ENCODE measurements around the gene MAP6. TPM values are rescaled to one million over a fixed set of nuclear protein-coding genes. Genes with fewer than 3 reads are reported as not detected.

Gene MAP6
- total and polyA plus RNA-seq, 9 donors = 6.1 to 13.4 (median 9.8) TPM

GRCh38 chr11:75633409-75634066 is 35.3 kb downstream of the MAP6 start:
- no peak for DNase-seq
- WGBS (ENCODE audit: insufficient coverage) = 70% methylated on average over 8 of the region's 8 CpGs
- Histone ChIP-seq H3K4me1 (ENCODE audit: control insufficient read depth, insufficient read depth, low read length) (peaks cover 20% of the 10 kb centered on the region), H3K9me3 (replicated peaks; ENCODE audit: control insufficient read depth, low read depth, low read length) (no peaks in the 10 kb centered on the region), H3K4me3 (ENCODE audit: low read length) (no peak overlapping the region), H3K27me3 (ENCODE audit: control insufficient read depth, insufficient read depth, low read length) (no peaks in the 10 kb centered on the region), H3K36me3 (ENCODE audit: control insufficient read depth, insufficient read depth, low read length) (no peaks in the 10 kb centered on the region), H3K27ac (ENCODE audit: low read length) (no peak overlapping the region)

- Histone ChIP-seq H3K27ac (ENCODE audit: low read length) (no peak overlapping the region), H3K4me1 (ENCODE audit: control insufficient read depth, insufficient read depth, low read length) (peaks cover 23% of the 10 kb centered on the region), H3K9me3 (replicated peaks; ENCODE audit: control insufficient read depth, low read depth, low read length) (no peaks in the 10 kb centered on the region), H3K27me3 (ENCODE audit: control insufficient read depth, insufficient read depth, low read length) (no peaks in the 10 kb centered on the region), H3K36me3 (ENCODE audit: control insufficient read depth, insufficient read depth, low read length) (no peaks in the 10 kb centered on the region), H3K4me3 (ENCODE audit: low read length) (no peak overlapping the region)
- DNase-seq = no peak
- WGBS (ENCODE audit: insufficient coverage) = no CpG with 5 or more reads among the region's 2 CpGs
Measured at GRCh38 chr11:75632962-75633361, 35.9 kb downstream of the MAP6 start.

DNA sequence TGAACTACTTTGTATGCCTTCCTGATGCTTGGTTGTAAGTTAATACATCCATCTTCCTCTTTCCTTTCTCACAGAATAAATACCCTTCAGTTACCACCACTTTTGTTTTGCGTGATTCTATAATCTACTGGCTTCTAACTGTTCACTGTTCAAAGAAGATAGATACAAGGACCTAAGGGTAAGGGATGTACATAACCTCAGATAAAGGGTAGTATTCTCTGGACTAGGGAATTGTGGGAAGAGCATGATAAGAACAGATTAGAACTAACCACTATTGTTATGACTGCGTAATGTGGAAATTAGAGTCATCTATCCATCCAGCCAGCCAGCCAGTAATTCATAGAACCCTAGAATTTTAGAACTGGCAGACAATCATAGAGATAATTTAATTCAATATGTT is 36.4 kb downstream of the MAP6 start:
- whole genome bisulfite sequencing (ENCODE audit: insufficient coverage) = no CpG with 5 or more reads among the region's 2 CpGs
- Histone ChIP-seq H3K27ac (ENCODE audit: low read length) (no peak overlapping the region), H3K4me3 (ENCODE audit: low read length) (no peak overlapping the region), H3K4me1 (ENCODE audit: control insufficient read depth, insufficient read depth, low read length) (peaks cover 28% of the 10 kb centered on the region), H3K9me3 (replicated peaks; ENCODE audit: control insufficient read depth, low read depth, low read length) (no peaks in the 10 kb centered on the region), H3K27me3 (ENCODE audit: control insufficient read depth, insufficient read depth, low read length) (no peaks in the 10 kb centered on the region), H3K36me3 (ENCODE audit: control insufficient read depth, insufficient read depth, low read length) (no peaks in the 10 kb centered on the region)
- no peak for DNase-seq

GRCh38 chr11:75631086-75631730 is 37.6 kb downstream of the MAP6 start:
- DNase-seq = no peak
- no peaks in the 10 kb centered on the region for H3K27me3 ChIP-seq (ENCODE audit: control insufficient read depth, insufficient read depth, low read length)
- 60% methylated on average over 1 of the region's 2 CpGs for WGBS (ENCODE audit: insufficient coverage)

DNA sequence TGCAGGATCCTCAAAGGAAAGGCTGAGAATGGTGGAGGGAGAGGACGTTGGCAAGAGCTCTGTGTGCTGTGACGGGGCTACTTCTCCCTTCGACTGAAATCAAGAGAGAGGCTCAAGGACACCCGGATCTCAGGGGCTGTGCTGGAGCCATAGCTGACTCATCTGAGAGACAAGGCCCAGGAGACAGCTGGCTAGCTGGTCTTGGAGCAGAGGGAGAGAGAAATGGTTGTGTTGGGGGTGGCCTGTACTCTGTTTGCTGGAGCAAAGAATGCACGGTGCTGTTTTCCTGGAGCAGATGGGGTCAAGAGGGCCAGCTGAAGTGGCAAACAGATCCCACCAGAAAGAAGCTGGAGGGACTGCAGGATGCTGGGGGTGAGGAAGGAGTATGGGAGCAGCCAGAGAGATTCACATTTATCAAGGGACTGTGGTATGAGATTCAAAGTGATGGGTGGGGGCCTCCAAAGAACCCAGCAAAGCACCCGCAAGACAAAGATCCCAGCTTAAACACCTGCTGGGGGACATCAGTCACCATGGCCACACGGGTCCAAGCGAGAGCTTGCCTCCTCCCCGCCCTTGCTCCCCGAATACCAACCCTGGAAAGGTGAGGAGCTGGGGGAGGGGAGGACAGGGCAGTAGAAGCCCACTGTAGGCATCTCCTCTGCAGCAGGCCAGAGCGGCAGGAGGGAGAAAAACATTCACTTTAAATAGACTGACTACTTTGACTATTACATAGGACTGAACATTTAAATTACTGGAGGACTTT is 40.8 kb downstream of the MAP6 start:
- Histone ChIP-seq H3K4me3 (ENCODE audit: low read length) (no peak overlapping the region), H3K27me3 (ENCODE audit: control insufficient read depth, insufficient read depth, low read length) (no peaks in the 10 kb centered on the region), H3K4me1 (ENCODE audit: control insufficient read depth, insufficient read depth, low read length) (peaks cover 19% of the 10 kb centered on the region), H3K9me3 (replicated peaks; ENCODE audit: control insufficient read depth, low read depth, low read length) (no peaks in the 10 kb centered on the region), H3K27ac (ENCODE audit: low read length) (peak overlapping the region; percentile 38), H3K36me3 (ENCODE audit: control insufficient read depth, insufficient read depth, low read length) (no peaks in the 10 kb centered on the region)
- WGBS (ENCODE audit: insufficient coverage) = 51% methylated on average over 6 of the region's 11 CpGs
- DNase-seq = peak; percentile 23

More at GRCh38 chr11:75631086-75631730, 37.6 kb downstream of the MAP6 start:
- no peaks in the 10 kb centered on the region for H3K36me3 ChIP-seq (ENCODE audit: control insufficient read depth, insufficient read depth, low read length)
- peaks cover 36% of the 10 kb centered on the region for H3K4me1 ChIP-seq (ENCODE audit: control insufficient read depth, insufficient read depth, low read length)
- no peak overlapping the region for H3K27ac ChIP-seq (ENCODE audit: low read length)
- no peak overlapping the region for H3K4me3 ChIP-seq (ENCODE audit: low read length)
- no peaks in the 10 kb centered on the region for H3K9me3 ChIP-seq (replicated peaks; ENCODE audit: control insufficient read depth, low read depth, low read length)

GRCh38 chr11:75626889-75627529 is 41.8 kb downstream of the MAP6 start:
- WGBS (ENCODE audit: insufficient coverage) = 45% methylated on average over 3 of the region's 8 CpGs
- DNase-seq = no peak
- no peak overlapping the region for H3K27ac ChIP-seq (ENCODE audit: low read length)

DNA sequence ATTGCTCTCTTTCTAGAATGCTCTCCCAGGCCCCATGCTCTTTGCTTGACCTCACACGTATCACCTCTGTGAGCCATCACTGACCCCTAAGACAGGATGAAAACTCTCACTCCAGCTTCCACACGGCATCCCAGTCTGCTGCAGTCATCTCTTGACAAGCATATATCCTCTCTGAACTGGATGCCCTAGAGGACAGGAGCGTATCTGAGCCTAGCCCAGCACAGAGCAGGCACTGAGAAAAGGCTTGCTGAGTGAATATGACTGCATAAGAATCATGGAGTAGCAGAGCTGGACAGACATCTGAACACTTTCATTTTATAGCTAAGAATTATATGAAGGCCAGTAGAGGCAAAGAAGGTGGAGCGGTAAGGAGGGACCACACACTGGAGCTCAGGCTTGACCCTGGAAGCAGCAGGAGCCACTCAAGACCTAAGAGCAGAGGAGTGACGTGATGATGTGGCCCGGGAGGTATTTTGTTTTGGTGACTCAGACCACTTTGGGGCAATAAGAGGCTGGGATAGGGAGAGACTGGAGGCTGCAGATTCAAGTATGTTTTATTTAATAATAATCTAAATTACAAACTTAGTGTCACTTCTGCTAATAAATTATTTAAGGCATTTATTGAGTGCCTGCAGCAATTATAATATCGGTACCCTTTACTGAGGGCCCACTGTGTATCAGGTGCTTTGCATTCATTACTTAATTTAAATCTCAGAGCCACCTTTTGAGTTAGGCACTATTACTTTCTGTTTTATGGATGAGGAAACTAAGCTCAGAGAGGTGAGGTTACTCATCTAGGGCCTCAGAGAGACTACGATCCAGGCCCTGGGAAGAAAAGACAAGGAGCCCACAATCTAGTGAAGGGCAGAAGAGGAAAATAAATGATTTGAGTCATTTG is 42.6 kb downstream of the MAP6 start:
- Histone ChIP-seq H3K36me3 (ENCODE audit: control insufficient read depth, insufficient read depth, low read length) (no peaks in the 10 kb centered on the region), H3K27ac (ENCODE audit: low read length) (no peak overlapping the region), H3K4me3 (ENCODE audit: low read length) (no peak overlapping the region), H3K4me1 (ENCODE audit: control insufficient read depth, insufficient read depth, low read length) (peaks cover 19% of the 10 kb centered on the region), H3K9me3 (replicated peaks; ENCODE audit: control insufficient read depth, low read depth, low read length) (no peaks in the 10 kb centered on the region), H3K27me3 (ENCODE audit: control insufficient read depth, insufficient read depth, low read length) (no peaks in the 10 kb centered on the region)
- WGBS (ENCODE audit: insufficient coverage) = 60% methylated on average over 2 of the region's 8 CpGs
- DNase-seq = no peak

More at GRCh38 chr11:75626889-75627529, 41.8 kb downstream of the MAP6 start:
- Histone ChIP-seq H3K9me3 (replicated peaks; ENCODE audit: control insufficient read depth, low read depth, low read length) (no peaks in the 10 kb centered on the region), H3K36me3 (ENCODE audit: control insufficient read depth, insufficient read depth, low read length) (no peaks in the 10 kb centered on the region), H3K4me1 (ENCODE audit: control insufficient read depth, insufficient read depth, low read length) (peaks cover 19% of the 10 kb centered on the region), H3K4me3 (ENCODE audit: low read length) (no peak overlapping the region), H3K27me3 (ENCODE audit: control insufficient read depth, insufficient read depth, low read length) (no peaks in the 10 kb centered on the region)

- no peak overlapping the region for H3K27ac ChIP-seq (ENCODE audit: low read length)
- H3K4me3 ChIP-seq (ENCODE audit: low read length) = no peak overlapping the region
- no peak for DNase-seq
- H3K27me3 ChIP-seq (ENCODE audit: control insufficient read depth, insufficient read depth, low read length) = no peaks in the 10 kb centered on the region
- H3K36me3 ChIP-seq (ENCODE audit: control insufficient read depth, insufficient read depth, low read length) = no peaks in the 10 kb centered on the region
- 100% methylated on average over 1 of the region's 4 CpGs for WGBS (ENCODE audit: insufficient coverage)
- H3K9me3 ChIP-seq (replicated peaks; ENCODE audit: control insufficient read depth, low read depth, low read length) = no peaks in the 10 kb centered on the region
- H3K4me1 ChIP-seq (ENCODE audit: control insufficient read depth, insufficient read depth, low read length) = peaks cover 19% of the 10 kb centered on the region
Measured at GRCh38 chr11:75625021-75625420, 43.8 kb downstream of the MAP6 start.

DNA sequence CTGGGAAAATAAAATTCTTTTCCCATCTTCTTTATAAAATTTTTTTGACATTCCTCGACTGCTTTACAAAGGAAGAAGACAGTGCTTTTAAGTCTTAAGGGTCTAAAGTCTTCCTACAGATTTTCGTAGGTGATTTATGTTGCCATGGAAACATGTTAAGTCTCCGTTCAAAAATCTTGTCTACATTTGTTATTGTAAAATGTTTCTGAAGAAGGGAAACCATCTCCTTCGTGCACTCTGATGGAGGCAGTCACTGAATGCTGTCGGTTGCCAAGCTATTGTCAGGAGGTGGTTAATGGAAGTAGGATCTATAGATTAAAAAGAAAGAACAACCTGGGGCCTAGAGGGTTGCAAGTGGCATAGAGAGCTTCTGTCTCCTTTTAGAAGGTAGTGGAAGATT is 52.6 kb downstream of the MAP6 start:
- H3K4me3 ChIP-seq (ENCODE audit: low read length) = no peak overlapping the region
- H3K36me3 ChIP-seq (ENCODE audit: control insufficient read depth, insufficient read depth, low read length) = no peaks in the 10 kb centered on the region
- H3K27me3 ChIP-seq (ENCODE audit: control insufficient read depth, insufficient read depth, low read length) = no peaks in the 10 kb centered on the region
- no peak for DNase-seq
- H3K9me3 ChIP-seq (replicated peaks; ENCODE audit: control insufficient read depth, low read depth, low read length) = peaks cover 9% of the 10 kb centered on the region
- H3K27ac ChIP-seq (ENCODE audit: low read length) = no peak overlapping the region
- 61% methylated on average over 3 of the region's 5 CpGs for WGBS (ENCODE audit: insufficient coverage)
- H3K4me1 ChIP-seq (ENCODE audit: control insufficient read depth, insufficient read depth, low read length) = no peaks in the 10 kb centered on the region

Measured in muscle of leg (tissue), 11 donors.